GF-D8 (cell line): Measurements from ENCODE around the gene TMEM164.
"Not testable (repeated sequence)": the region's sequence is repeated elsewhere in the genome, so short reads cannot be mapped to it uniquely, and the experiment has no call there.

ENCODE experiments used
- DNase-seq: peaks from one replicate; lab custom pipeline; 2025; lab: John Stamatoyannopoulos, UW

The TMEM164 gene

DNA sequence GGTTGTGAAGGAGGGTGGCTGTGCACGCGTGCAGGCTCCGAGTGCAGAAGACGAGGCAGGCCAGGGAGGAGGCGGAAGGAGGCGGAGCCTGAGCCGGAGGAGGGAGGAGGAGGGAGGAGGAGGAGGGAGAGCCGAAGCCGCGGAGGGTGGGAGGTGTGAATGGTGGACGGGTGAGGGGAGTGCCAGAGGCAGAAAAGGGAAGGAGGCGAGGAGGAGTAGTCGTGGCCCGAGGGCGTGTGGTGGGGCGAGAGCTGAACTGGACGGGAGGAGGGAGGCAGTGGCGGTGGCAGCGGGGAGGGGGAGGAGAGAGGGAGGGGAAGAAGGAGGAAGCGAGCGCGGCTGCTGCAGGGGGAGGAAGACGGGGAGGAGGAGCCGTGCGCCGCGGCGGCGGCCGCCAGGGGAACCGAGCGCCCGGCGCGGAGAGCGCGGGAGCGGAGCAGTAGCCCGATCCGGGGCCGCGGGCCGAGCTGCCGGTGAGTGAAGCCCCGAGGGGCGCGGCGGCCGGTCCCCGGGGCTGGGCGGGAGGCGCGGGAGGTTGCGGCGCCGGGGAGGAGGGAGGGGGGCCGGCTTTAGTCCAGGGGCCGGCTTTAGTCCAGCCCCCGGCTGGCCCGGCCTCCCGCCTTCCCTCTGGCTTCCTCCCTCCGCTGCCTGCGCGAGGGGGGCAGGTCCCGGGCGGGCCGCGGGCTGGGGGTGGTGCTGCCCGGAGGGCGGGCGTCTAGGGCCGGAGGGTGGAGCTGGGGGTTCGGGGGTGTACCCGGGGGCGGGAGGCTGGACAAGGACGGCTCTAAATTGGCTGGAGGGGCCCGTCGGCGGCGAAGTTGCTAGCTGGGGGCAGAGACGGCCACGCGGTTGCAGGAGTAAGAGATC, at the start of gene TMEM164:
TMEM164 (plus strand) TSS at position 815 of the 867 bp plus-strand sequence. CDS start 661 bp downstream, outside the sequence.
- DNase-seq: peak; percentile 85

DNA sequence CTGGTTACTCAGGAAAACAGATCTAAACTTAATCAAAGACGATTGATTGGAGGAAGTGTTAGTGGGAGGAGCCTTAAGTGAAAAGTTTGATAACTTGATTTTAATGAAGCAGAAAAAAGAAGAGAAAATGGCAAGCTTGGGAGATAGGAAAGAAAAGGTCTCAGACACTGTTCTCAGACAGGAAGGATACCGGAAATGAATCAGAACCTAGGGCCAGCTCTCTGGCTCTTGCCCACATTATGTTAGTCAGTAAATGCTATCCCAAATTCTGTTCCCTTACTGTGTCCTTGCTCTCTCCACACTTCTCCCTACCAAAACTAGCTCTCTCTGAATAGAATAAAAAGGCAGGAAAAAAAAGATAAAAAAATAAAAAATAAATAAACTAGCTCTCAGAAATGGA, 48.6 kb upstream of the TMEM164 start:
- no peak for DNase-seq

DNA sequence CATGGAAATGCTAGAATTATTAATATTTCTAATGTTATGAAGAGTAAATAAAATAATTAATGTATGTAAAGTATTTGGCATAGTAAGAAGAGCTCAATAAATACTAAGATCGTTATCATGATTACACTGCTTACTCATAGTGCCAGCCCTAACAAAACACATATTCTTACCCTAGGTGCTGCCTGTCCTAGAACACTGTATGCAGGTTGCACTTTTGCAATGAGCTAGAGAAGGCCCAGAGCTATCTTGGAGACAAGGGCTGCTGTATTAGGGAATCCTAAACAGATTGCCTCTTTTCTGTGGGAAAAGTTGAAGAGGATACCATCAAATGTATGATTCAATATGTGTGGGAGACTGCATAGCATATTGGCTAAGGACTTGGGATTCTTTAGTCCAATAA, 48.0 kb upstream of the TMEM164 start:
- DNase-seq: no peak

DNA sequence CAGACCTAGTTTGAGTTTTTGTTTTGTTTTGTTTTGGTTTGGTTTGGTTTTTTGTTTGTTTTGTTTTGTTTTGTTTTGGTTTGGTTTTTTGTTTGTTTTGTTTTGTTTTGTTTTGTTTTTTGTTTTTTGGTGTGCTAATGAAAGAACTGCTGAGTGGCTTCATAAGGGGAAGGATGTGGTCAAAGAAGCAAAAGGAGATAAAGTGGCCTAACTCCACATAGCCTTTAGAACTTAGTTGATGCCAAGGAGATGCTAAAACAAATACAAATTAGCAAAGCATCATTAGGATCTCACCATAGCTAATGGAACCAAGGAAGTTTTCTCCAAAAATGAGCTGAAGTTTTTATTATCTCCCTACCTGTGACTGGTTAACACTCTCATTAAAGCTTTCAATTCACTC, 44.6 kb upstream of the TMEM164 start:
- DNase-seq: no peak

DNA sequence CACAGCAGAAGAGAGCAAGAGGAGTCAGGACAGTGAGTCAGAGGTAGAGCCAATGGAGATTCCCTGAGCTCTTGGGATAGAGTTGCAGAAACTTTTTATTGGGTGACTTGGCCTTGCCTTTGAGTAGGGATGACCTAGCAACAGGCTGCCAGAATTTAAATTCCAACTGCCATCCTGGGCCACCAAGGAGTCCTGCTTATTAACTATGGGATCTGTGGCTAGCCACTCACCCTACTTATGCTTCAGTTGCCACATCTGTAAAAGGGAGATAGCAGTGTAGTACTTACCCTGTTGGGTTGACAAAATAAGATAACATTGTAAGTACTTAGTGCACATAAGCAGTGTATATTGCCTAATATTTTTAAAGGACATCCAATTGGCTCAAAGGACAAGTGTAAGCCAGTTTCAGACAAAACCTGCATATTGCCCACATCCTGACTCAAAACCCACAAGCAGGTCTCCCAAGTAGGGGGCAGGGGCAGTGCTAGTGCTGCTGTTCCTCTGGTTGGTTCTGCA, 43.5 kb upstream of the TMEM164 start:
- DNase-seq: peak; percentile 78

DNA sequence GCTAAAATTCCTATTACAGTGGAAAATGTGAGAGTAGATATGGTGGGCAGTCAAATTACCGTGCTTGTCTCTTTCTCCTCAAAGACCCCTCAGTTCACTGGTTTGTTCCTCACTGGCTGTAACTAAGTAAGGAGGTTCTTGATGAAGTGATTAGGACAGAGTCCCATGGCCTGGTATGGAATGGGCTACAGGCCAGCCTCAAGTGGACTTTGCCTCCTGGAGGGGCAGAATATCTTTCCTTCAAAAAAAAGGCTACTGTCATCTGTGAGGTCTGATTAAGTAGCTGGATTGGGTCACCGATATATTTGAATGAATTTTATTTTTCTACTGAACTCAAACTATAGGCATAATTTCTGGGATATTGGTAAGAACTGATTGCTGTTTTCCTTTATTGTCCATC, 38.5 kb upstream of the TMEM164 start:
- DNase-seq: no peak

DNA sequence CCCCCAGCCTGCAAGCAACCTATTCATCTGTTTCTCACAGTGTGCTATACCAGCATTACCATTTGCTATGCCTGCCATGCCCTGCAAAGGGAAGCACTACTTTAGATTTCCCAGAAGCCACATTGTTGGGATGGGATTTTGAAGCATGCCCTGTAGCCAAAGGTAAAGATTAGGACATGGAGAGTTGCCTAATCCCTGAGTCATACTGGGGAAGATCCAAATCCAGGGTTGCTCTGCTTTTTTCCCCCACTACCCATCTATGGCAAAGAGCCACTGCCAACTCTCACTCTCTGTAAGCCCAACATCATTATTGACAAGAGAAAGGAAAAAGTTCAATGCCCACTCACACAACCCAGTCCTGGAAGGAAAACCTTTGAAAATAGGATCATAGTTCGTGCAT, 36.7 kb upstream of the TMEM164 start:
- DNase-seq: no peak

DNA sequence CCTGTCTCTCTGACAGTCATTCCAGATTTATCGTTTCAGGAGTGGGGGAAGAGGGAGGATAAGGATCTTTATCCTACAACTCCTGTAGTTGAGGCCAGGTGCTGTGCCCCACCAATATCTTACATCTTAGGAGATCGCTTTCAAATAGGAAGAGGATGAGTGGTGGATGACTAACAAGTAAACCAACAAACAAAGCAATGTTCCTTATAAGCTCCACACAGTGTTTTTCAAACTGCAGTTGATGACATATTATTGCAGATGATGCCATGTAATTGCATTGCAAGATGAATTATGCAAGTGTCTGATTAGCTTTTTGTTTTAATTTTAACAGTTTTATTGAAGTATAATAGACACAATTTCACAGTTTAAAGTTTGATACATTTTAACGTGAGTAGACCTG, 35.8 kb upstream of the TMEM164 start:
- no peak for DNase-seq

DNA sequence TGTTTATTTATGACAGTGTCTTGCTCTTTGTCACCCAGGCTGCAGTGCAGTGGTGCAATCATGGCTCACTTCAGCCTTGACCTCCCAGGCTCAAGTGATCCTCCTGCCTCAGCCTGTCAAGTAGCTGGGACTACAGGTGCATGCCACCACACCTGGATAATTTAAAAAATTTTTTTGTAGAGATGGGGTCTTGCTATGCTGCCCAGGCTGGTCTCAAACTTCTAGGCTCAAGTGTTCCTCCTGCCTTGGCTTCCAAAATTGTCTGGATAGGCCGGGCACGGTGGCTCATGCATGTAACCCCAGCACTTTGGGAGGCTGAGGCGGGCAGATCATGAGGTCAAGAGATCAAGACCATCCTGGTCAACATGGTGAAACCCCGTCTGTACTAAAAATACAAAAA, 32.1 kb upstream of the TMEM164 start:
- not testable (repeated sequence) for DNase-seq

DNA sequence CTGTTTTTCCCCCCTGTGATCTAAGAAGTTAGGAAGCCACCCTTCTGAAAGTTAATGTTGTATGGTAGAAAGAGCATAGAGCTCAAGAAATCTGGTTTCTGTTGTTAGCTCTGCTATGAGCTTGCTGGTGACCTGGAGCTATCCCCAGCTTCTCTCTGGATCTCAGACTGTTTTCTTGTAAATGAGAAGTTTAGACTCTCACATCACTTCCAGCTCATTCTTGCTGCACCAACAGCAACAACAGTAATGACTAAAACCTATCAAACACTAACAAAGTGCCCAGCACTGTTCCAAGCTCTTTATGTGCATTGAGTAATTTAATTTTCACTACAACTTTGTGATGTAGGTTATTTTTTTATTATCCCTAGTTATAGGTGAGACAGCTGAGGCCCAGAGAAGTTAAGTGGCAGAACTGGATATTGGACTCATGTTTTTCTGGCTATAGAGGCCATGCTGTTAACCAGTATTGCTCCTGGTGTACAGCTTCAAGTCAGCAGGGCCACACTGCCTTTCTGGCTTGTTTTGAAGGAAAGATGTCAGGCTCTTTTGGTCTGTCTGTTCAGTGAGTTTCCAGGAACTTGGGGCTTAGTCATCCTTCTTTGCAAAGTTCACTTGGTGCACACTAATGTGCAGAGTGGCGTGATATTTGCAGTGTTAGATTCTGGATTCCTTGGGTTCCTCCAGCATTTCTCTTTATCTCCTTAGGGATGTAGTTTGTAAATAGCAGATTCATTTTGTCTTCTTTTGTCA, 27.8 kb upstream of the TMEM164 start:
- no peak for DNase-seq

DNA sequence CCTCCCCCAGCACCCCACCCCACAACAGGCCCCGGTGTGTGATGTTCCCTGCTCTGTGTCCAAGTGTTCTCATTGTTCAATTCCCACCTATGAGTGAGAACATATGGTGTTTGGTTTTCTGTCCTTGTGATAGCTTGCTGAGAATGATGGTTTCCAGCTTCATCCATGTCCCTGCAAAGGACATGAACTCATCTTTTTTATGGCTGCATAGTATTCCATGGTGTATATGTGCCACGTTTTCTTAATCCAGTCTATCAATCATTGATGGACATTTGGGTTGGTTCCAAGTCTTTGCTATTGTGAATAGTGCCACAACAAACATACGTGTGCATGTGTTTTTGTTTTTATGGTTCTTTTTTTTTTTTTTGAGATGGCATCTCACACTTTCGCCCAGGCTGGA, 17.7 kb upstream of the TMEM164 start:
- DNase-seq: not testable (repeated sequence)

DNA sequence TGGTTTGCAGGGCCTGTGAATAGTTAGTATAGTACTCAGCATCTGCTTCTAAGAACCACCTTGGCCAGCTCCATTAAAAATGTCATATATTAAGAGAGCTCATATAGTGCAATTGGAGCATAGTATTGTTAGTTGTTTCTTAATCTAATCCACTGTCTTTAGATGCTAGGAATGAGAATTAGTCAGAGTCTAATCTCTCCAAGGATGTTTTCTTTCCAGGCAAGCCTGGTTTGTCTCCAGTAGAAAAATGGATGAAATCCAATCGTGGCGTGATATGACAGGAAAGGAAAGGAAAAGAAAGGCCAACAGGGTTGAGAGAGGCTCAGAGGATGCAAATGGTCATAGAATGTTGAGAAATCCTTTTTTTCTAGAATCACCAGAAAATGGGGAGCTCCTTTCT, 15.0 kb upstream of the TMEM164 start:
- no peak for DNase-seq

DNA sequence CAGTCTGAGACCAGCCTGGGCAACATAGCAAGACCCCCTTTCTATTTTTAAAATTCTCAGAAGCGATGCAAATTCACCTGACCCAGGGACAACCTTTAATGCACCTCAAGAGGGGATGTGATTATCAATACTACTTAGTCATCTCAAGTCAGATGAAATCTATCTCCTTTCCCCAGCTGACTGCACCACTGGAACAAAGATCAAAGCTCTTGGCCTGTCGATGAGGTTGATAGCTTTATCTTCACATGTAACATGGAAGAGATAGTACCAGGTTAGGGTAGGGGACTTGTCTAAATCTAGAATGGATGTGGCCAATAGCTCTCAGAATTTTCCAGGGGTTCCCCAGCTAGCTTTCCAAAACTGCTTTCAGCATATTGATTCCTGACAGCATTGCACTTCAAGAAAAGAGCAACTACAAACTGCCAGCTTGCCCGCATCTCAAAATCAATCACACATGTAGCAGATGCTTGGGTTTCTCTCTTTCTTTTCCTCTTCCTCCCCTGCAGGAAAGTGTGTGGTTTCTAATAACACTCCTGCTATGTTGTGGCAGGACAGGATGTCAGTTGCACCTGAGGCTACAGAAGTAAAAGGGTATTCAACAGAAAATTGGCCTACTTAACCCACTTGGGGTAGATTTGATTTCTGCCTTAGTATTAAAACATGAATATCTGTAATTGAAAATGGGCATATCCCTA, 12.2 kb upstream of the TMEM164 start:
- DNase-seq: no peak

DNA sequence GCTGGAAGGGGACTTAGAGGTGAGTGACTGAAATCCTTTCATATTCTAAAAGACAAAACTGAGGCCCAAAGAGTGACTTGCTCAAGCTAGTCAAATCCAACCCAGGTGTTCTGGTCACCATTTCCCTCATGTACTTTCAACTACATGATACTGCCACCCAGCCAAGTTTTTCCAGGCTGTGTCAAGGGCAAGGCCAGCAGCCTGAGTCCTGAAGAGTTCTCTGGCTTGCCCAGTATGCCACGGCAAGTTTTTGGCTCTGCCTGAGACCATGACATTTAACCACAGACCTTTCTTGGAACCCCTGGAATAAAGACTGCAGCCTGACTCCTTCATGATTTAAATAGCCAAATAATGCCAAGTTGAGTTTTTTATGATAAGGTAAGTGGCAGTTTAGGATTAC, 10.7 kb upstream of the TMEM164 start:
- no peak for DNase-seq

DNA sequence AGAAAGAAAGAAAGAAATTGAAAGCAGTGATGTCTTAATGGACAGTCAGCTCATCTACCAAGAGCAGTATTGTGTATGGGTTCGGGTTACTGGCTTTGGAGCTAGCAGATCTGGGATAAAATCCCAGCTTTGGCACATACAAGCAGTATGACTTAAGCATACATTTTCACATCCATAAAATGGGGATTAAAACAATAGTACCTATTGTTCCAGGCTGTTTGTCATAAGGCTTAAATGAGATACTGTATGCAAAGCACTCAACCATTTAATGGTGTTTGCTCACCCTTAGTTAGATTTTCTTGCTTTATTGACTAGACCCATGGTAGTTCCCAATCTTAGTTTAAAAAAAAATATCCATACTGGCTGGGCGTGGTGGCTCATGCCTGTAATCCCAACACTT, 7.8 kb upstream of the TMEM164 start:
- no peak for DNase-seq

DNA sequence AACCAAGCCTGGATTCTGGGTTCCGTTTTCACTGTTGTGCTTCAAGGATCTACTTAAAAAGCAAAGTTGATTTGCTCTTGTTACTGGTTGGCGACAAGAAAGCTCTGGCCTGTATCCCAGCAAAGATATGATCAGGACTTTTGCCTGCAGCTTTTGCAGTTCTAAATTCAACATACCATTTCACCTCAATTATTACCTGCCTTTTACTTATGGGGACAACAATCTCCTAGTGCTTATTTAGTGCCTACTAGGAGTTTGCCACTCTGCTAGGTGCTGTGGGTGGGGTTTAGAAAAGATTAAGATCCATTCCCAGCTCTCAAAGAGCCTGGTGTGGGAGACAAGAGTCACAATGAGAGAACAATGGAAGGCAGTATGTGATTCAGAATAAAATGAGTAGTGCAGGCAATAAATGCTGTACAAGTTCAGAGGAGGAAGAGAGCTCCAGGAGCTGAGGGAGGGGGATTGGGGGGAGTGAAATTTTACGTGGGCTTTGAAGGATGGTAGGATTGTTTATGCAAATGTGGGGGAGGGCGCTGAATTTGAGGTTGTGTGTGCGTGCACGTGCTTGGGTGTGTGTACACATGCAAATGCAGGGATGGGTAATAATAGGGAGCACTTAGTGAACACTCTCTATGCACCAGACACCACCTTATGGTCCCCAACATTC, 5.0 kb upstream of the TMEM164 start:
- no peak for DNase-seq

DNA sequence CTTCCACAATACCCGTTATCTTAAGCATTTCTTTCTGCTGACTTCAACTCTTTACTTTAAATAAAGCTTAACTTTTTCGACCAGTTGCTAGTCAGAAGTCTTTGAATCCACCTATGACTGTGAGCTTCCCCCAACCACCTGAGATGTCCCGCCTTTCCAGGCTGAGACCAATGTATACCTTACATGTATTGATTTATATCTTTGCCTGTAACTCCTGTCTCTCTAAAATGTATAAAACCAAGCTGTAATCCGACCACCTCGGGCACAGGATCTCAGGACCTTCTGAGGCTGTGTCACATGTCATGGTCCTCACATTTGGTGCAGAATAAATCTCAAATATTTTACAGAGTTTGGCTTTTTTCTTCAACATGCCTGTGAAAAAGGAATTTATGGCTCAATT, 2.9 kb upstream of the TMEM164 start:
- no peak for DNase-seq

DNA sequence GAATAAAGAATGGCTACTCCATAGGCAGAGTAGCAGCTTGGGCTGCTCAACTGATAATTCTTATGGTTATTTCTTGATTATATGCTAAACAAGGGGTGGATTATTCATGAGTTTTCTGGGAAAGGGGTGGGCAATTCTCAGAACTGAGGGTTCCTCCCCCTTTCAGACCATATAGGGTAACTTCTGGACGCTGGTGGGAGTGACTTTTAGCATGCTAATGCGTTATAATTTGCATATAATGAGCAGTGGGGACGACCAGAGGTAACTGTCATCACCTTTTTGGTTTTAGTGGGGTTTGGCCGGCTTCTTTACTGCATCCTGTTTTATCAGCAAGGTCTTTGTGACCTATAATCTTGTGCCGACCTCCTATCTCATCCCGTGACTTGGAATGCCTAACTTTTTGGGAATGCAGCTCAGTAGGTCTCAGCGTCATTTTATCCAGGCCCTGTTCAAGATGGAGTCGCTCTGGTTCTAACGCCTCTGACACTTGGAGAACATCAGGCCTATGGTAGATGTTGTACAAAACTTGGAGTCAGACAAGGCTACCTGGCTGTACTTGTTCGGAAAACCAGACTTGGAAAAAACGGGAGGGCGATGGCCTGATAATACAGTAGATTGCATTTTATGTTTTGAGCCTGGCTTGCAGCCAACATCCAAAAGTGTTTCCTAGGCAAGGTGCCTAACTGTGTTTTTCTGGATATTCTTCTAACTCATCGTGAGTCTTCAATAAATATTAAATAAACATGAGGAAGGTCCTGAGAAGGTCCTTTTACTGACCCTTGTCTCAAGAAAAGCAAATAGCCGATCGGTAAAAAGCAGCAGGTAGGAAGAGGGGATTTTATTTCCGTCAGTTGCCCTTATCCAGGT, 1.8 kb upstream of the TMEM164 start:
- no peak for DNase-seq

DNA sequence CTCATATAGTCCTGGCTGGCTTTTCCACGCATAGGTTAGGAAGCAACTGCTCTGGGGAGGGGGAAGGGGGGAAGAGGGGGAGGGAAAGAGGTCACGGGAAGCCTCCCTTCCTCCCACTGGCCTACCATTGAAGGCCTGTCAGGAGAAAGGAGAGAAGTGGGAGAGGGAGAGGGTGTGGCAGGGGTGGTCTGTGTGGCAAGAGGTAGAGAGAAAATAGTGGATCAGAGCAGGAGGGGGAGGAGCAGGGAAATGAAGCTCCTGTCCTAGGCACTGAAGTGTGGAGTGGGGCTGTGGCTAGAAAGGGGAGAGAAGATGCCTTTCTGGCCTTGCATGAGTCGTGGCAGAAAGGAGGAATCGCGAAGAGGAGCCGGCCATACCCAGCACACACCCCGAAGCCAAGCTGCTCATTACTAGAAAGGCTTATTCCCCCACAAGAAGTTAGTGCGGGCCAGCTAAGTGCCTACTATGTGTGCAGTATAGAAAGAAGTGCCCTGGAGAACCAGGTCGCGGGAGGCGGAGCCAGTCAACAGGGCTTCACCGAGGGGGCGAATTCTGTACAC, 1.1 kb upstream of the TMEM164 start:
- DNase-seq: no peak
